Measurements from ENCODE around the gene SLC35F4. TPM values are rescaled to one million over a fixed set of nuclear protein-coding genes. Genes with fewer than 3 reads are reported as not detected.

SLC35F4 gene
- total RNA-seq, 4 donors from 2014 or later, result not detected

DNA sequence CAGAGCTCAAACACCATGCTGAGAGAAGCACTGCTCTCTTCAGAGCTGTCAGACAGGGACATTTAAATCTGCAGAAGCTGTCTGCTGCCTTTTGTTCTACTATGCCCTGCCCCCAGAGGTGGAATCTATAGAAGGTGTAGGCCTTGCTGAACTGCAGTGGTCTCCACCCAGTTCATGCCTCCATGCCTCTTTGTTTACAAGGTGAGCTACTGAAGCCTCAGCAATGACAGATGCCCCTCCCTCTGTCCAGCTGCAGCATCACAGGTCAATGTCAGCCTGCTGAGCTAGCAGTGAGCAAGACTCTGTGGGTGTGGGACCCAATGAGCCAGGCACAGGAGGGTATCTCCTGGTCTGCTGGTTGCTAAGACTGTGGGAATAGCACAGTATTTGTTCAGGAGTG lies 346.8 kb downstream of the SLC35F4 start:
- no peak for TF ChIP-seq CTCF (IDR thresholded peaks at IDR 0.05)
- ATAC-seq (ENCODE audit: low FRiP score) (no peak), DNase-seq (ENCODE audit: low spot score) (no peak)

Data from omental fat pad (tissue), 4 donors.